BLaER1 (cell line): ENCODE data around the gene ZNF391.
A peak's percentile ranks its signal among the peaks of the same experiment; 100 is the strongest.
"Not testable (repeated sequence)": the region's sequence is repeated elsewhere in the genome, so short reads cannot be mapped to it uniquely, and the experiment has no call there.

Experiments used
- H3K27ac ChIP-seq: shearing (Covaris generic); formaldehyde crosslinking; 2 replicates; pipeline ENCODE4 v1.8.1; 2022
- H3K27me3 ChIP-seq: shearing (Covaris generic); formaldehyde crosslinking; 2 replicates; pipeline ENCODE4 v1.8.1; 2022
- H3K36me3 ChIP-seq: shearing (Covaris generic); formaldehyde crosslinking; 2 replicates; pipeline ENCODE4 v1.8.1; 2022
- H3K4me1 ChIP-seq: shearing (Covaris generic); formaldehyde crosslinking; 2 replicates; pipeline ENCODE4 v1.8.1; 2022
- H3K4me2 ChIP-seq: shearing (Covaris generic); formaldehyde crosslinking; 2 replicates; pipeline ENCODE4 v1.8.1; 2022
- H3K4me3 ChIP-seq: shearing (Covaris generic); formaldehyde crosslinking; 2 replicates; pipeline ENCODE4 v1.8.1; 2022
- H3K9ac ChIP-seq: shearing (Covaris generic); formaldehyde crosslinking; 2 replicates; pipeline ENCODE4 v1.8.1; 2022
- H3K9me3 ChIP-seq: shearing (Covaris generic); formaldehyde crosslinking; 2 replicates; pipeline ENCODE4 v1.8.1; 2022
- H4K20me1 ChIP-seq: shearing (Covaris generic); formaldehyde crosslinking; 2 replicates; pipeline ENCODE4 v1.8.1; 2022
- Cebpa-rat ChIP-seq: shearing (Covaris generic); IDR thresholded peaks from 2 replicates; pipeline ENCODE4 v1.8.1; 2022

The ZNF391 gene

DNA sequence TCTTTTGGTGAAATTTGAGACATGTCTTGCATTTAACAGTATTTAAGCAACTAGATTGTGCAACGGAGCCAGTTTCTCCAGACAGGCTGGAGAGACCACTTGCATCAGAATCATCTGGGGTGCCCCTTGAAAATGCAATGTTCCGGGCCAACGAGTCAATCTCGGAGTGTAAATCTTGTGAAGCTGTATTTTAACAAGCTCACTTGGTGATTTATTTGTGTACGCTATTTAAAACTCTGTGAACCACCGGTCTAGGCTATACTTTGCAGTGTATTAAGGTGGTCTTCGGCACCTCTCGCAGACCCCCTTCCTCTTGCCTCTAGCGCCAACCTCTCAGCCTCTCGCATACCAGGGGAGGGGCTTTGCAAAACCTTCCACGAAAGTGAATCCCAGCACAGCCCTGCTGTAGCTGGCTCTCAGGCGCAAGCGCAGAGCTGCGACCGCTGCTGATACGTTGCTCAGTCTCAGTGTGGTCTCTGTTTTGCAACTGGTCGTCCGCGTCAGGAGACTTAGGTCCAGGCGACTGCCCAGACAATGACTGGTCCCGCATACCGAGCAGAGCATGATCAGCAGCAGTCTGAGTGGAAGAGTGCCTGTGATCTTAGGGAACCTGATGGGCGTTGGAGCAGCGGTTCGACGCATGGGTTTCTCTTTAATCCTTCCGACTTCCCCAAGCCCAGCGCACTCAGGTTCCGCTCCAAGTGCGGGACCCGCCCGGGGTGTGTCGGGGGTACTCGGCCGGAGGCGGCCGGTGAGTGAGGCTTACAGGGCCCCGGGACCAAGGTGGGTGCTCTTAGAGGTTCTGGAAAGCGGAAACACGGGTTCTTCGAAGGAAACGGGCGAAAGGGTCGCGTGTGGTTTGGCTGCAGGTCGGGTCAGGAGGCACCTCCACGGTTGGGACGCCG, at the start of gene ZNF391:
Gene ZNF391, plus strand, starts transcription at position 467 of the 905 bp plus-strand sequence. CDS start 11,612 bp downstream, outside the sequence.
- peak within 1 kb of the TSS; percentile 72 for H3K4me3 ChIP-seq
- no peaks in the 10 kb centered on the region for H3K36me3 ChIP-seq
- no peak for TF ChIP-seq Cebpa-rat
- no peaks in the 10 kb centered on the region for H4K20me1 ChIP-seq
- H3K27ac ChIP-seq = peak within 1 kb of the TSS; percentile 74
- H3K9me3 ChIP-seq = peaks cover 10% of the 10 kb centered on the region
- no peaks in the 10 kb centered on the region for H3K27me3 ChIP-seq
- no peaks in the 10 kb centered on the region for H3K4me1 ChIP-seq
- peak within 1 kb of the TSS; percentile 77 for H3K9ac ChIP-seq
- H3K4me2 ChIP-seq = peak within 1 kb of the TSS; percentile 73

DNA sequence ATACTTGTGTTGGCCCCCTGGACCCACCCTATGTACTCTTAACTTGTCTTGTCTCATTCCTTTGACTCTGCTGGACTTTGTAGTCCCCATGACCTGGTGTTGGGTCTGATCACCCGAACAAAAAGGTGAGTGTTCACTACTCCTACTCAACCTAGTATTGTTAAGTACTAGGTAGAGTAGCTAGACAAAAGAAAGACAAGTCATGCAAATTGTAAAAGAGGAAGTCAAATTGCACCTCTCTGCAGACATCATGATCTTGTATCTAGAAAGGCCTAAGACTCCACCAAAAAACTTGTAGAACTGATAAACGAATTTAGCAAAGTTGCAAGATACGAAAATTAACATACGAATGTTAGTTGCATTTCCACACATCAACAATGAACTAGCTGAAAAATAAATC, 35.7 kb upstream of the ZNF391 start:
- Histone ChIP-seq H3K27ac (no peak overlapping the region), H3K27me3 (no peaks in the 10 kb centered on the region), H3K4me2 (no peak overlapping the region), H3K9me3 (peaks cover 38% of the 10 kb centered on the region), H3K9ac (no peak overlapping the region), H3K4me3 (no peak overlapping the region), H4K20me1 (no peaks in the 10 kb centered on the region), H3K36me3 (no peaks in the 10 kb centered on the region), H3K4me1 (no peaks in the 10 kb centered on the region)
- no peak for TF ChIP-seq Cebpa-rat

DNA sequence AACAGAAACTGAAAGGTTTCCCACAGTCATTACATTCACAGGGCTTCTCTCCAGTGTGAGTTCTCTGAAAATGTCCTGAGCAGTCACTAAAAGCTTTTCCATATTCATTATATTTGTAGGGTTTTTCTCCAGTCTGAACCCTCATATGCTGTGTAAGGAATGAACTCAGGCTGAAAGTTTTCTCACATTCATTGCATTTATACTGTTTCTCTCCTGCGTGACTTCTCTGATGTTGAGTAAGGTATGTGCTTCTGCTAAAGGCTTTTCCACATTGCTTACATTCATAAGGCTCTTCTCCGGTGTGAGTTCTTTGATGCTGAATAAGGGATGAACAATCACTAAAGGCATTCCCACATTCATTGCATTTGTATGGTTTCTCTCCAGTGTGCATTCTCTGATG, 29.8 kb upstream of the ZNF391 start:
- Histone ChIP-seq H3K9me3 (peaks cover 33% of the 10 kb centered on the region), H3K27me3 (no peaks in the 10 kb centered on the region), H3K9ac (no peak overlapping the region), H3K4me2 (no peak overlapping the region), H4K20me1 (no peaks in the 10 kb centered on the region), H3K27ac (no peak overlapping the region), H3K4me3 (no peak overlapping the region), H3K36me3 (no peaks in the 10 kb centered on the region), H3K4me1 (no peaks in the 10 kb centered on the region)
- TF ChIP-seq Cebpa-rat = no peak

DNA sequence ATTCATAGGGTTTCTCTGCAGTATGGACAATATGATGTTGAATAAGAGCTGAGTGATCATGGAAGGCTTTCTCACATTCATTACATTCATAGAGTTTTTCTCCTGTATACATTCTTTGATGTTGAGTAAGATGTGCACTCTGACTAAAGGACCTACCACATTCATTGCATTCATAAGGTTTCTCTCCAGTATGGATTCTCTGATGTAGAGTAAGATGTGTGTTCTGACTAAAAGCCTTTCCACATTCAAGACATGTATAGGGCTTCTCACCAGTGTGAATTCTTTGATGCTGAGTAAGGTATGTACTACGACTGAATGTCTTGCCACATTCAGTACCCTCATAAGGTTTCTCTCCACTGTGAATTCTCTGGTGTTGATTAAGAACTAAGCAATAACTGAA, 29.3 kb upstream of the ZNF391 start:
- peaks cover 33% of the 10 kb centered on the region for H3K9me3 ChIP-seq
- TF ChIP-seq Cebpa-rat = no peak

DNA sequence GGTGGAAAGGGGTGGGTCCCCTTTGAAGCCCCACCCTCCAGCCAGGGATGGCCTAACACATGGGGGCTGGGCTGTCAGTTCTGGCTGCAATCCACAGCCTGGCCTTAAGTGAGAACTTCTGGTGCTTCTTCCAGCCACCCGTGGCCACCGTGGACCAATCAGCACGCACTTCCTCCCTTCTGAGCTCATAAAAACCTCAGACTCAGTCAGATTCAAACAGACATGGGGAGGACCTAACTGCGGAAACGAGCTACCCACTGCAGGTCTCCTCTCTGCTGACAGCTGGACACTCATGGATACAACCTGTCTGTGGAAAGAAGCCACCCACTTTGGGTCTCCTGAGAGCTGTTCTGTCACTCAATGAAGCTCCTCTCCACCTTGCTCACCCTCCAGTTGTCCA, 20.4 kb upstream of the ZNF391 start:
- no peak for TF ChIP-seq Cebpa-rat
- peaks cover 39% of the 10 kb centered on the region for H3K9me3 ChIP-seq
- no peak overlapping the region for H3K9ac ChIP-seq
- H3K4me3 ChIP-seq = no peak overlapping the region
- no peaks in the 10 kb centered on the region for H3K27me3 ChIP-seq
- H3K27ac ChIP-seq = no peak overlapping the region
- H3K4me2 ChIP-seq = no peak overlapping the region
- H3K4me1 ChIP-seq = no peaks in the 10 kb centered on the region
- no peaks in the 10 kb centered on the region for H3K36me3 ChIP-seq
- no peaks in the 10 kb centered on the region for H4K20me1 ChIP-seq

More for the DNA sequence above, 29.3 kb upstream of the ZNF391 start:
- Histone ChIP-seq H3K9ac (no peak overlapping the region), H3K4me1 (no peaks in the 10 kb centered on the region), H3K4me3 (no peak overlapping the region), H3K4me2 (no peak overlapping the region), H4K20me1 (no peaks in the 10 kb centered on the region), H3K27ac (no peak overlapping the region), H3K27me3 (no peaks in the 10 kb centered on the region), H3K36me3 (no peaks in the 10 kb centered on the region)

DNA sequence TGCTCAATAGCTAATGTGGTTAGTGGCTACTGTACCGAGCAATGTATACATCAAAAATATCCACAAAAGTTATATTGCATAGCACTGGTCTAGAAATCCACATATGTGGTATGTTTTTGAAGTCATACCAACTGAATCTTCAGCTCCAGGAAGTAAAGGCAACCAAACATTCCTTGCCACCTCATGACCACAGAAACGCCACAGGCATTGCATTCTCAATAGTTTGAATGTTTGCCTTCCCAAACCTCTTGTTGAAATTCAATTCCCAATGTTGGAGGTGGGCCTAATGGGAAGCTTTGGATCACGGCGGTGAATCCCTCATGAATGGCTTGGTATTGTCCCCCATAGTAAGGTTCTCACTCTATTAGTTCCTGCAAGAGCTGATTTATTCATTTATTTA, 18.2 kb upstream of the ZNF391 start:
- Histone ChIP-seq H3K4me3 (no peak overlapping the region), H3K9me3 (peaks cover 54% of the 10 kb centered on the region), H3K9ac (no peak overlapping the region), H4K20me1 (no peaks in the 10 kb centered on the region), H3K4me1 (no peaks in the 10 kb centered on the region), H3K36me3 (no peaks in the 10 kb centered on the region), H3K27ac (no peak overlapping the region), H3K27me3 (no peaks in the 10 kb centered on the region), H3K4me2 (no peak overlapping the region)
- TF ChIP-seq Cebpa-rat = no peak

DNA sequence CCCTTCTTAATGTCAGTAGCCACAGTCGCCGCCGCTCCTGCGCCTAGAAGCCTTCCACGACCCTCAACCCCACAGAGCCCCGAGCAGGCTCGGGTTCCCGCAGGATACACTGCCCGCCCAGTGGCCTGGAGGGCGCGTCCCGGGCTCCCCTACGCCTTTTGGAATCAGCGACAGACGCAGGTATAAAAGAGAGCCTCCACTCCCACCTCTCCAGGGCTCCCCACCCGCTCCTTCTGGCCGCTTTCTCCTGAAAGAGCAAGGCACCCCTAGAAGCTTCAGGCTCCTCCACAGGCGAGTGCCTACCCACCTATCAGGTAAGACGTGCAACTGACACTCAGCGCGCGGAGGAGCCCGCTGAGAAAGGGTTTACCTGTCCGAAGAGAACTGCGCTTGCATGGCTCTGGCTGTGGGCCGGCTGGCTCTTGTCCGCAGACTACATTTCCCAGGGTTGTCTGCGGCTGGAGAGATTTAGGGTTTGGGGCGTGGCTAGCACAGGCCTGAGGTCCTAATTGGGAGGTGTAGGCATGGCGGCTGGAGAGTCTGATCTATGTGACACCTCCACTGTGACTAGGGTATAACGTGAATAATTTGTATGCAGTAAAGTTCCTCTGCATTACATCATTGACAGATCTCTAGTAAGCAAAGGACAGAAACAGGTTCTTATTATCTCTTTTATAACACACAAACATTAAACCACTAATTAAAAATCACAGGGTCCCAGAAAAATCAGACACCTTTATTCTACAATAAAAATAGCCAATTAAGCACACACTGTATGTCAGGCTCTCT, 13.5 kb upstream of the ZNF391 start:
- Histone ChIP-seq H3K36me3 (no peaks in the 10 kb centered on the region), H3K9ac (no peak overlapping the region), H3K9me3 (peaks cover 45% of the 10 kb centered on the region), H3K27ac (no peak overlapping the region), H3K4me3 (peak overlapping the region; percentile 3; the same call in 1 of the 2 replicates), H3K4me2 (0 out of 2 replicates have a peak overlapping the region, but pooled peaks have one; percentile 12), H4K20me1 (no peaks in the 10 kb centered on the region), H3K4me1 (no peaks in the 10 kb centered on the region), H3K27me3 (no peaks in the 10 kb centered on the region)
- no peak for TF ChIP-seq Cebpa-rat

DNA sequence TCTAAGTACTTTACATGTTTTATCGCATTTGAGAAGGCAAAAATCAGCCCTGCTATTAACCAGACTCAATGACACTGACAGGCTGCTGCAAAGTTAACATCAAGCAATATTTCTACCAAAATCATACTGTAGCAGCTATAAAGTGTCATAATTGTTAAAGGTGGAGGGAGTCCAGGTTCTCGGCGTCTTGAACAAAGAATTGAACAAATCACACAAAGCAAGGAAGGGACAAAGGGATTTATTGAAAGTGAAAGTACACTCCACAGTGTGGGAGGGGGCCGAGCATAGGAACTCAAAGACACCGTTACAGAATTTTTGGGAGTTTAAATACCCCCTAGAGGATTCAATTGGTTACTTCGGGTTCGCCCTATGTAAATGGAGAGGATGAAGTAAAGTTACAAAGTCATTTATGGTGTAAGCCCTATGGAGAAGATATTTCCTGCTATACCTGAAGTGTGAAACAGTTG, 12.9 kb upstream of the ZNF391 start:
- H3K4me2 ChIP-seq = 0 out of 2 replicates have a peak overlapping the region, but pooled peaks have one; percentile 12
- H3K4me3 ChIP-seq = peak overlapping the region; percentile 3; the same call in 1 of the 2 replicates
- H3K27ac ChIP-seq = no peak overlapping the region
- H3K4me1 ChIP-seq = no peaks in the 10 kb centered on the region
- H3K9ac ChIP-seq = no peak overlapping the region
- H4K20me1 ChIP-seq = no peaks in the 10 kb centered on the region
- no peaks in the 10 kb centered on the region for H3K27me3 ChIP-seq
- TF ChIP-seq Cebpa-rat = no peak
- H3K9me3 ChIP-seq = peaks cover 45% of the 10 kb centered on the region
- no peaks in the 10 kb centered on the region for H3K36me3 ChIP-seq

DNA sequence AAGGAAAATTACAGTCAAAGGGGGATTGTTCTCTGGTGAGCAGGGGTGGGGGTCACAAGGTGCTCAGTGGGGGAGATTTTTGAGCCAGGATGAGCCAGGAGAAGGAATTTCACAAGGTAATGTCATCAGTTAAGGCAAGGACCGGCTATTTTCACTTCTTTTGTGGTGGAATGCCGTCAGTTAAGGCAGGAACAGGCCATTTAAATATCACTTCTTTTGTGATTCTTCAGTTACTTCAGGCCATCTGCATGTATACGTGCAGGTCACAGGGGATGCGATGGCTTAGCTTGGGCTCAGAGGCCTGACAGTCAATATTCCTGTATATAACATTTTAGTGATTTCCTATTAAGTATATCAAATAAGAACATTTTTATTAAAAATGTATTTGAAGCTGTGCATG, 10.2 kb upstream of the ZNF391 start:
- peaks cover 65% of the 10 kb centered on the region for H3K9me3 ChIP-seq
- not testable (repeated sequence) for H3K36me3 ChIP-seq, H3K27me3 ChIP-seq, H3K27ac ChIP-seq, H3K4me1 ChIP-seq, H3K4me3 ChIP-seq, H3K9ac ChIP-seq, H4K20me1 ChIP-seq, H3K4me2 ChIP-seq

DNA sequence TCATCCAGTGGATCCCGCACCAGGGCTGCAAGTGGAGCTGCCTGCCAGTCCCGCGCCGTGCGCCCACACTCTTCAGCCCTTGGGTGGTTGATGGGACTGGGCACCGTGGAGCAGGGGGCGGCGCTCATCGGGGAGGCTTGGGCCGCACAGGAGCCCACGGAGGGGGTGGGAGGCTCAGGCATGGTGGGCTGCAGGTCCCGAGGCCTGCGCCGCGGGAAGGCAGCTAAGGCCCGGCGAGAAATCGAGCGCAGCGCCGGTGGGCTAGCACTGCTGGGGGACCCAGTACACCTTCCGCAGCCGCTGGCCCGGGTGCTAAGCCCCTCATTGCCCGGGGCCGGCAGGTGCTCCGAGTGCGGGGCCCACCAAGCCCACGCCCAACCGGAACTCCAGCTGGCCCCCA, 7.6 kb upstream of the ZNF391 start:
- not testable (repeated sequence) for H3K27me3 ChIP-seq, H3K27ac ChIP-seq, H3K36me3 ChIP-seq, H3K9ac ChIP-seq, H3K4me1 ChIP-seq, H3K4me3 ChIP-seq, H3K4me2 ChIP-seq, H4K20me1 ChIP-seq
- H3K9me3 ChIP-seq = peaks cover 47% of the 10 kb centered on the region
